T-cell (primary cell): ENCODE measurements around the gene PPP3CA. TPM values are rescaled to one million over a fixed set of nuclear protein-coding genes. Genes with fewer than 3 reads are reported as not detected.
"Not testable (repeated sequence)": the region's sequence is repeated elsewhere in the genome, so short reads cannot be mapped to it uniquely, and the experiment has no call there.

ENCODE experiments used
- ATAC-seq, 4 experiments: fragments of 200-7000 bp in 3 of 4; fragments of 150-1000 bp in 1 of 4; cut with Tn5 transposase; replicated peaks in 1 of 4; 1 replicate in 3 of 4; 2 replicates in 1 of 4; pipeline ENCODE4 v1.10.0; 2021; ENCODE audit warnings: moderate library complexity in 3 of 4, mild to moderate bottlenecking in 2 of 4, moderate number of reproducible peaks in 1 of 4
- CTCF ChIA-PET, 2 donors: fragments of 300-600 bp; sonication (Branson Sonifier 250); formaldehyde crosslinking; loops; one replicate each; lab custom pipeline; 2022; ENCODE audit warnings: antibody characterized with exemption in 2 of 2; lab: Charles Lee
- POLR2A ChIA-PET, 2 donors: fragments of 300-600 bp; sonication (Branson Sonifier 250); formaldehyde crosslinking; loops; one replicate each; lab custom pipeline; 2022; ENCODE audit warnings: antibody characterized with exemption in 2 of 2; lab: Charles Lee
- DNase-seq, 35 experiments: peaks; one replicate each; pipeline versions ENCODE4 v3.0.0 to v3.0.0-alpha.2; 2013 to 2023
- H3K27ac ChIP-seq: one replicate; pipeline ENCODE4 v1.5.1; 2013; ENCODE audit warnings: low read length
- H3K27me3 ChIP-seq, 2 experiments: replicated peaks in 1 of 2; 1 replicate in 1 of 2; 2 replicates in 1 of 2; pipeline versions ENCODE4 v1.6.1 to v1.7.0; 2013; ENCODE audit warnings: low read length in 1 of 2, mixed read lengths in 1 of 2; ENCODE audit not compliant: control insufficient read depth in 2 of 2, insufficient read depth in 2 of 2; ENCODE audit errors: extremely low read depth in 1 of 2
- H3K36me3 ChIP-seq, 2 donors: 1 replicate in 1 of 2; 2 replicates in 1 of 2; pipeline versions ENCODE4 v1.6.1 to v1.7.0; 2013; ENCODE audit warnings: low read length in 1 of 2; ENCODE audit not compliant: control insufficient read depth in 2 of 2, insufficient read depth in 1 of 2; ENCODE audit errors: extremely low read depth in 1 of 2
- H3K4me1 ChIP-seq, 2 experiments: 1 replicate in 1 of 2; 2 replicates in 1 of 2; pipeline versions ENCODE4 v1.6.1 to v1.7.0; 2013; ENCODE audit warnings: low read length in 2 of 2, mixed read lengths in 1 of 2; ENCODE audit not compliant: insufficient read depth in 2 of 2, control insufficient read depth in 1 of 2; ENCODE audit errors: extremely low read depth in 1 of 2
- H3K4me3 ChIP-seq, 2 donors: 1 replicate in 1 of 2; 2 replicates in 1 of 2; pipeline versions ENCODE4 v1.5.1 to v1.7.0; 2013; ENCODE audit warnings: mild to moderate bottlenecking in 2 of 2, low read length in 1 of 2, moderate library complexity in 1 of 2; ENCODE audit not compliant: control insufficient read depth in 1 of 2; ENCODE audit errors: extremely low read depth in 1 of 2
- H3K9me3 ChIP-seq: 2 replicates; pipeline ENCODE4 v1.7.0; 2013
- H3K27ac Mint-ChIP-seq, 2 donors: one replicate each; pipeline ENCODE4 v1.8.0; 2020 to 2021; ENCODE audit warnings: mild to moderate bottlenecking in 2 of 2, mixed read lengths in 2 of 2
- H3K27me3 Mint-ChIP-seq, 2 donors: one replicate each; pipeline ENCODE4 v1.8.0; 2021 to 2022; ENCODE audit warnings: mixed read lengths in 2 of 2
- H3K36me3 Mint-ChIP-seq: one replicate; pipeline ENCODE4 v1.8.0; 2021; ENCODE audit warnings: mixed read lengths
- H3K4me1 Mint-ChIP-seq, 3 donors: one replicate each; pipeline ENCODE4 v1.8.0; 2020 to 2022; ENCODE audit warnings: mixed read lengths in 3 of 3, mild to moderate bottlenecking in 1 of 3
- H3K4me3 Mint-ChIP-seq, 3 donors: one replicate each; pipeline ENCODE4 v1.8.0; 2020 to 2022; ENCODE audit warnings: mild to moderate bottlenecking in 3 of 3, mixed read lengths in 3 of 3, moderate library complexity in 3 of 3
- H3K9me3 Mint-ChIP-seq, 3 donors: one replicate each; pipeline ENCODE4 v1.8.0; 2020 to 2022; ENCODE audit warnings: mixed read lengths in 3 of 3
- WGBS: methylation state at CpG from one replicate; pipeline ENCODE4 v1.1.5; 2013; ENCODE audit warnings: missing lambda C conversion rate; ENCODE audit not compliant: insufficient coverage; 5-methylcytosine and 5-hydroxymethylcytosine counted together
- total RNA-seq, 35 experiments: library from RNA in 6 of 35; stranded (reverse) in 6 of 35; fragments of 120-200 nt in 1 of 35; gene quantifications; one replicate each; pipeline versions ENCODE4 v1.2.1 to v1.2.4 and lab custom pipeline; 2013 to 2026

The PPP3CA gene
- total RNA-seq, 5 donors from 2014 or later (not counting 1 experiment from before 2014, with no cell fraction given), result 28.2 to 35.7 (median 33.5) TPM

GRCh38 chr4:101236097-101236496, 111.2 kb downstream of the PPP3CA start:
- WGBS, result no CpG with 5 or more reads among the region's 2 CpGs
- H3K9me3 ChIP-seq, result no peaks in the 10 kb centered on the region
- H3K27ac Mint-ChIP-seq, result no peak overlapping the region
- DNase-seq (no peak), ATAC-seq (no peak)
- no peaks in the 10 kb centered on the region for H3K36me3 ChIP-seq
- POLR2A ChIA-PET, result interaction anchor here in 1 of 2 donors (1.0 kb wide), 1 partner anchor 99 kb away, joined by 3 read pairs; no protein-coding TSS in a partner anchor
- H3K4me3 ChIP-seq, result no peak overlapping the region
- no peaks in the 10 kb centered on the region for H3K27me3 ChIP-seq
- H3K36me3 Mint-ChIP-seq, result no peaks in the 10 kb centered on the region
- H3K27ac ChIP-seq, result no peak overlapping the region
- no peaks in the 10 kb centered on the region for H3K4me1 ChIP-seq
- CTCF ChIA-PET, result no interaction called here
- peaks cover 34 to 48% (median 47%) of the 10 kb centered on the region in 3 donors for H3K4me1 Mint-ChIP-seq
- no peaks in the 10 kb centered on the region for H3K27me3 Mint-ChIP-seq
- H3K4me3 Mint-ChIP-seq, result no peak overlapping the region
- H3K9me3 Mint-ChIP-seq, result no peaks in the 10 kb centered on the region

- H3K27ac Mint-ChIP-seq, H3K27me3 Mint-ChIP-seq, H3K4me1 ChIP-seq, H3K4me3 ChIP-seq, DNase-seq, H3K9me3 Mint-ChIP-seq, H3K27me3 ChIP-seq, CTCF ChIA-PET, H3K9me3 ChIP-seq, H3K36me3 ChIP-seq, ATAC-seq, H3K4me3 Mint-ChIP-seq, POLR2A ChIA-PET, H3K36me3 Mint-ChIP-seq, H3K27ac ChIP-seq: not testable (repeated sequence)
- peaks cover 25 to 47% (median 46%) of the 10 kb centered on the region in 3 donors for H3K4me1 Mint-ChIP-seq
These were observed 113.2 kb downstream of the PPP3CA start for GRCh38 chr4:101234141-101234540.

GRCh38 chr4:101232074-101232776, 115.1 kb downstream of the PPP3CA start:
- ChIA-PET POLR2A (no interaction called here), CTCF (interaction anchor here in 1 of 2 donors (0.6 kb wide), 1 partner anchor 13 kb away, joined by 3 read pairs; no protein-coding TSS in a partner anchor)
- WGBS, result no CpG with 5 or more reads among the region's 1 CpG
- no peak for DNase-seq
- H3K4me1 Mint-ChIP-seq, result peaks cover 21 to 35% (median 35%) of the 10 kb centered on the region in 3 donors
- Histone ChIP-seq H3K27me3 (no peaks in the 10 kb centered on the region), H3K9me3 (no peaks in the 10 kb centered on the region), H3K27ac (no peak overlapping the region), H3K4me1 (no peaks in the 10 kb centered on the region), H3K4me3 (no peak overlapping the region), H3K36me3 (no peaks in the 10 kb centered on the region)
- H3K27ac Mint-ChIP-seq, result no peak overlapping the region
- no peak overlapping the region for H3K4me3 Mint-ChIP-seq
- H3K36me3 Mint-ChIP-seq, result no peaks in the 10 kb centered on the region
- no peak for ATAC-seq
- H3K27me3 Mint-ChIP-seq, result no peaks in the 10 kb centered on the region
- H3K9me3 Mint-ChIP-seq, result peaks cover 0 to 3% (median 0%) of the 10 kb centered on the region in 3 donors

GRCh38 chr4:101230801-101231426, 116.4 kb downstream of the PPP3CA start:
- DNase-seq (no peak), ATAC-seq (no peak)
- H3K4me1 ChIP-seq, result no peaks in the 10 kb centered on the region
- peaks cover 0 to 3% (median 0%) of the 10 kb centered on the region in 3 donors for H3K9me3 Mint-ChIP-seq
- no peak overlapping the region for H3K27ac Mint-ChIP-seq
- H3K9me3 ChIP-seq, result no peaks in the 10 kb centered on the region
- POLR2A ChIA-PET, result no interaction called here
- no peaks in the 10 kb centered on the region for H3K27me3 Mint-ChIP-seq
- no peak overlapping the region for H3K27ac ChIP-seq
- no peaks in the 10 kb centered on the region for H3K36me3 ChIP-seq
- no peak overlapping the region for H3K4me3 ChIP-seq
- CTCF ChIA-PET, result no interaction called here
- no peak overlapping the region for H3K4me3 Mint-ChIP-seq
- H3K36me3 Mint-ChIP-seq, result no peaks in the 10 kb centered on the region
- H3K4me1 Mint-ChIP-seq, result peaks cover 21 to 38% (median 34%) of the 10 kb centered on the region in 3 donors
- WGBS, result 80% methylated on average over 2 of the region's 3 CpGs
- H3K27me3 ChIP-seq, result no peaks in the 10 kb centered on the region

- H3K4me1 ChIP-seq, result no peaks in the 10 kb centered on the region
- Mint-ChIP-seq H3K4me1 (peaks cover 34 to 45% (median 41%) of the 10 kb centered on the region in 3 donors), H3K27ac (no peak overlapping the region), H3K4me3 (no peak overlapping the region), H3K36me3 (no peaks in the 10 kb centered on the region), H3K9me3 (peaks cover 0 to 3% (median 0%) of the 10 kb centered on the region in 3 donors), H3K27me3 (no peaks in the 10 kb centered on the region)
- POLR2A ChIA-PET, result no interaction called here
- no peak overlapping the region for H3K4me3 ChIP-seq
- DNase-seq, result no peak
- no peaks in the 10 kb centered on the region for H3K36me3 ChIP-seq
- no peaks in the 10 kb centered on the region for H3K9me3 ChIP-seq
- WGBS, result no CpG with 5 or more reads among the region's 2 CpGs
- H3K27me3 ChIP-seq, result no peaks in the 10 kb centered on the region
- CTCF ChIA-PET, result no interaction called here
- ATAC-seq, result no peak
- H3K27ac ChIP-seq, result no peak overlapping the region
These were observed 118.2 kb downstream of the PPP3CA start for GRCh38 chr4:101229116-101229515.

- no peak overlapping the region for H3K27ac Mint-ChIP-seq
- no peaks in the 10 kb centered on the region for H3K27me3 Mint-ChIP-seq
- Histone ChIP-seq H3K27me3 (no peaks in the 10 kb centered on the region), H3K36me3 (no peaks in the 10 kb centered on the region), H3K9me3 (no peaks in the 10 kb centered on the region), H3K4me3 (no peak overlapping the region), H3K4me1 (no peaks in the 10 kb centered on the region), H3K27ac (no peak overlapping the region)
- ChIA-PET CTCF (no interaction called here), POLR2A (no interaction called here)
- DNase-seq, result no peak
- ATAC-seq, result no peak
- peaks cover 48 to 49% (median 48%) of the 10 kb centered on the region in 3 donors for H3K4me1 Mint-ChIP-seq
- H3K36me3 Mint-ChIP-seq, result no peaks in the 10 kb centered on the region
- peaks cover 0 to 3% (median 0%) of the 10 kb centered on the region in 3 donors for H3K9me3 Mint-ChIP-seq
- H3K4me3 Mint-ChIP-seq, result no peak overlapping the region
These were observed 119.6 kb downstream of the PPP3CA start for GRCh38 chr4:101227715-101228114.
